Activated naive CD4-positive, alpha-beta T cell treated with anti-CD3 and anti-CD28 coated beads, Interleukin-2, amount 50 U/mL, for 16 hours (primary cell): ENCODE results near the gene FTO.
"Not testable (repeated sequence)": the region's sequence is repeated elsewhere in the genome, so short reads cannot be mapped to it uniquely, and the experiment has no call there.

Experiments
- DNase-seq: peaks from one replicate; pipeline ENCODE4 v3.0.0-alpha.2; 2020

FTO gene

GRCh38 chr16:54165912-54166865 is 462.2 kb downstream of the FTO start:
- no peak for DNase-seq

- no peak for DNase-seq
These were observed 465.2 kb downstream of the FTO start for GRCh38 chr16:54169112-54169511.

GRCh38 chr16:54171626-54172537 is 467.9 kb downstream of the FTO start:
- DNase-seq, result no peak

- DNase-seq, result no peak
These were observed 469.5 kb downstream of the FTO start for GRCh38 chr16:54173490-54173889.

GRCh38 chr16:54174201-54174600 is 470.2 kb downstream of the FTO start:
- DNase-seq, result no peak

- no peak for DNase-seq
These were observed 470.8 kb downstream of the FTO start for GRCh38 chr16:54174750-54175149.

- DNase-seq, result no peak
These were observed 471.2 kb downstream of the FTO start for GRCh38 chr16:54175169-54175551.

- no peak for DNase-seq
These were observed 471.8 kb downstream of the FTO start for GRCh38 chr16:54175552-54176375.

GRCh38 chr16:54176376-54176901 is 472.5 kb downstream of the FTO start:
- no peak for DNase-seq

- no peak for DNase-seq
These were observed 473.3 kb downstream of the FTO start for GRCh38 chr16:54177052-54177861.

- no peak for DNase-seq
These were observed 474.0 kb downstream of the FTO start for GRCh38 chr16:54177862-54178477.

GRCh38 chr16:54178478-54178976 is 474.6 kb downstream of the FTO start:
- DNase-seq, result no peak

- no peak for DNase-seq
These were observed 476.7 kb downstream of the FTO start for GRCh38 chr16:54180421-54181359.

- not testable (repeated sequence) for DNase-seq
These were observed 477.9 kb downstream of the FTO start for GRCh38 chr16:54181683-54182329.

GRCh38 chr16:54185045-54185444 is 481.1 kb downstream of the FTO start:
- no peak for DNase-seq

- DNase-seq, result no peak
These were observed 487.2 kb downstream of the FTO start for GRCh38 chr16:54191163-54191562.

GRCh38 chr16:54191592-54191991 is 487.6 kb downstream of the FTO start:
- no peak for DNase-seq

- DNase-seq, result no peak
These were observed 489.2 kb downstream of the FTO start for GRCh38 chr16:54193013-54193664.
